ENCODE data around the gene PTPN20.

The PTPN20 gene

DNA sequence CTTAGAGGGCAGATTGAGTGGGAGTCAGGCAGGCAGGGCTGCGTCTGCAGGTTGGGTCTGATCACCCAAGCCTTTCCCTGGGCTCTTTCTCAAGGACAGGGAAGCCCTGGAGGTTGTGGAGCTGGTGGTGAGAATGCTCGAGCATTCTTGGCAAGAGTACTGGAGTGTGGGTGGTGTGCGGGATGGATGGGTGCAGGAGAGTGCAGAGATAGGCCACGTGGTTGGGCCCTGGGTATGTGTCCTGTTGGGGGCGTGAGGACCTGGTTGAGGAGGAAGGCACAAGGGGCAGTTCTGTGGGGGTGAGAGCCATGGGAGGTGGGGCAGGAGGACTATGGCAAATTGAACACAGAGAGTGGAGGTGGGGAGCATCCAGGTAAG lies 135.9 kb downstream of the PTPN20 start:
- Histone ChIP-seq H3K9me2 (replicated peaks; ENCODE audit: control insufficient read depth, low read length) (no peaks in the 10 kb centered on the region), H3K79me2 (ENCODE audit: control insufficient read depth, low read length) (no peaks in the 10 kb centered on the region), H3K36me3 (ENCODE audit: control insufficient read depth, low read length) (no peaks in the 10 kb centered on the region), H3K4me3 (ENCODE audit: low read length) (no peak overlapping the region), H4K20me1 (ENCODE audit: control insufficient read depth, insufficient read depth, low read depth, low read length) (no peaks in the 10 kb centered on the region), H3K27me3 (ENCODE audit: control insufficient read depth, low read length) (no peaks in the 10 kb centered on the region), H3K4me1 (ENCODE audit: control insufficient read depth, low read length) (no peaks in the 10 kb centered on the region), H3K4me2 (ENCODE audit: low read length) (no peak overlapping the region), H3K27ac (ENCODE audit: low read depth, low read length) (no peak overlapping the region), H3K9me3 (ENCODE audit: control insufficient read depth, insufficient read depth, low read length) (no peaks in the 10 kb centered on the region), H3F3A (ENCODE audit: control insufficient read depth, insufficient read depth) (no peaks in the 10 kb centered on the region)
- TF ChIP-seq EZH2phosphoT487 (IDR thresholded peaks at IDR 0.05; ENCODE audit: borderline replicate concordance, low read length): no peak
- TF ChIP-seq, protein P1, sequence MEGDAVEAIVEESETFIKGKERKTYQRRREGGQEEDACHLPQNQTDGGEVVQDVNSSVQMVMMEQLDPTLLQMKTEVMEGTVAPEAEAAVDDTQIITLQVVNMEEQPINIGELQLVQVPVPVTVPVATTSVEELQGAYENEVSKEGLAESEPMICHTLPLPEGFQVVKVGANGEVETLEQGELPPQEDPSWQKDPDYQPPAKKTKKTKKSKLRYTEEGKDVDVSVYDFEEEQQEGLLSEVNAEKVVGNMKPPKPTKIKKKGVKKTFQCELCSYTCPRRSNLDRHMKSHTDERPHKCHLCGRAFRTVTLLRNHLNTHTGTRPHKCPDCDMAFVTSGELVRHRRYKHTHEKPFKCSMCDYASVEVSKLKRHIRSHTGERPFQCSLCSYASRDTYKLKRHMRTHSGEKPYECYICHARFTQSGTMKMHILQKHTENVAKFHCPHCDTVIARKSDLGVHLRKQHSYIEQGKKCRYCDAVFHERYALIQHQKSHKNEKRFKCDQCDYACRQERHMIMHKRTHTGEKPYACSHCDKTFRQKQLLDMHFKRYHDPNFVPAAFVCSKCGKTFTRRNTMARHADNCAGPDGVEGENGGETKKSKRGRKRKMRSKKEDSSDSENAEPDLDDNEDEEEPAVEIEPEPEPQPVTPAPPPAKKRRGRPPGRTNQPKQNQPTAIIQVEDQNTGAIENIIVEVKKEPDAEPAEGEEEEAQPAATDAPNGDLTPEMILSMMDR (IDR thresholded peaks at IDR 0.05; ENCODE audit: low read depth, low read length, poor library complexity, severe bottlenecking): no peak

DNA sequence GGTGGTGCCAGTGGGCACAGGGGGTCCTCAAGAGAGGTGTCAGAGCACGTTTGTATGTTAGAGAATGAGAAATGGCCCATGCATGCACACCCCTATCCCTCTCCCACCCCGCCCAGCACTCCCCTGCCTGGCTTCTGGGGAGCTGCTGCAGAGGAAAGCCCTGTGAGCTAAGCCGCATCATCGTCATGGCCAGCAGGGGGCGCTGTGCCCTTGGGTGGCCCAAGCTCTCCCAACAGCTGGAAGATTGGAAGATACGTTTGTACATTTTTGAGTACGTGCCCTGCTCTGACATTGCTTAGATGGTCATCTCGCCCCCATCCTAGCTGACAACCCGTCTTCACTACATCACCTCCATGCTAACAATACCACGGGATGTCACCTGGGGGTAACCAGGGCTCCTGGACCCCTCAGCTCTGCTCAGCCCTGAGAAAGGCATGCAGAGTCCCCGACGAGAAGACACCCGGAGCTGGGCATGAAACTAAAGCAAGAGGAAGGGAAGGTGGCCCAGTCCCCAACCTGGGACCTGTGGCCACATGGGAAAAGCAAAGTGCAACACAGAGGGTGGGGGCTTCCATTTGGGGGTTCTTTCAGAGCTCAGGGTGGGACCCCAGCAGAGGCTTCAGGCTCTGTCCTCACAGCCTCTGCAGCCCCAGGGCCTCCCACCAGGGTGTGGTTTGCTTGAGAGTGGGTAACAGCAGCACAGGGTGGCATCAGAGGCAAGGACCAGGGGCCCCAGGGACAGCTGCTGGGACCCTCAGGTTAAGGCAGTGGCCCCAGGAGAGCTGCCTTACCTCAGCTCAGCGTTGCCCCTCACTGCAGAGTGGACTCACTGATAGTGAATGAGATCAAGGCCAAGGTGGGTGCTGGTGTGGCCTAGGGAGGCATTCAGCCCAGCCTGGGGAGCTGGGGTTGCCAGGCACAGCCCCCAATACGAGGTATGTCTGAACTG lies 136.6 kb downstream of the PTPN20 start:
- Histone ChIP-seq H3K9me2 (replicated peaks; ENCODE audit: control insufficient read depth, low read length) (no peaks in the 10 kb centered on the region), H3K36me3 (ENCODE audit: control insufficient read depth, low read length) (no peaks in the 10 kb centered on the region), H3K4me2 (ENCODE audit: low read length) (no peak overlapping the region), H3F3A (ENCODE audit: control insufficient read depth, insufficient read depth) (no peaks in the 10 kb centered on the region), H3K4me3 (ENCODE audit: low read length) (no peak overlapping the region), H3K9me3 (ENCODE audit: control insufficient read depth, insufficient read depth, low read length) (no peaks in the 10 kb centered on the region), H3K4me1 (ENCODE audit: control insufficient read depth, low read length) (no peaks in the 10 kb centered on the region), H3K27me3 (ENCODE audit: control insufficient read depth, low read length) (no peaks in the 10 kb centered on the region), H3K79me2 (ENCODE audit: control insufficient read depth, low read length) (no peaks in the 10 kb centered on the region), H3K27ac (ENCODE audit: low read depth, low read length) (no peak overlapping the region), H4K20me1 (ENCODE audit: control insufficient read depth, insufficient read depth, low read depth, low read length) (no peaks in the 10 kb centered on the region)
- TF ChIP-seq, protein P1 (IDR thresholded peaks at IDR 0.05; ENCODE audit: low read depth, low read length, poor library complexity, severe bottlenecking): peak; percentile 86
- TF ChIP-seq EZH2phosphoT487 (IDR thresholded peaks at IDR 0.05; ENCODE audit: borderline replicate concordance, low read length): no peak

DNA sequence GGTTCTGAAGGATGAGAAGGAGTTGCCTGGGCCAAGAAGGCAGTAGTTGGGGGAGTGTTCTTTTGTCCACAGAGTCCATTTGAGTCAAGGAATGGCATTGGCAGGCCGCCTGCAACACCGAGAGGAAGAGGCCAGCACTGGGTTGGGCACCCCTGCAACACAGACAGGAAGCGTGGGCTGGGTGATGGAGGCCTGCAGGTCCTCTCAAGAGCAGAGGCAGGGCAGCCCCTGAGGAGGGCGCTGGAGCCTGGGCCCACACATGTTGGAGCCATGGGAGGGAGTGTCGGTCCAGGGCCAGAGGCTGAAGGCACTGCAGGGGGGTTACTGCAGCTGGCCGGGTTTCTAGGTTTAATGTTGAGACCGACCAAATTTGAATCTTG lies 137.3 kb downstream of the PTPN20 start:
- no peaks in the 10 kb centered on the region for H3K36me3 ChIP-seq (ENCODE audit: control insufficient read depth, low read length)
- H3F3A ChIP-seq (ENCODE audit: control insufficient read depth, insufficient read depth): no peaks in the 10 kb centered on the region
- no peaks in the 10 kb centered on the region for H3K79me2 ChIP-seq (ENCODE audit: control insufficient read depth, low read length)
- no peaks in the 10 kb centered on the region for H4K20me1 ChIP-seq (ENCODE audit: control insufficient read depth, insufficient read depth, low read depth, low read length)
- TF ChIP-seq EZH2phosphoT487 (IDR thresholded peaks at IDR 0.05; ENCODE audit: borderline replicate concordance, low read length): no peak
- TF ChIP-seq, protein P1 (IDR thresholded peaks at IDR 0.05; ENCODE audit: low read depth, low read length, poor library complexity, severe bottlenecking): no peak
- no peaks in the 10 kb centered on the region for H3K9me3 ChIP-seq (ENCODE audit: control insufficient read depth, insufficient read depth, low read length)
- no peak overlapping the region for H3K4me2 ChIP-seq (ENCODE audit: low read length)
- no peaks in the 10 kb centered on the region for H3K27me3 ChIP-seq (ENCODE audit: control insufficient read depth, low read length)
- H3K4me3 ChIP-seq (ENCODE audit: low read length): no peak overlapping the region
- no peaks in the 10 kb centered on the region for H3K4me1 ChIP-seq (ENCODE audit: control insufficient read depth, low read length)
- no peak overlapping the region for H3K27ac ChIP-seq (ENCODE audit: low read depth, low read length)
- no peaks in the 10 kb centered on the region for H3K9me2 ChIP-seq (replicated peaks; ENCODE audit: control insufficient read depth, low read length)
